ENCODE data around the gene CYB561D1. TPM values are rescaled to one million over a fixed set of nuclear protein-coding genes. Genes with fewer than 3 reads are reported as not detected.
A peak's percentile ranks its signal among the peaks of the same experiment; 100 is the strongest.
"Not testable (repeated sequence)": the region's sequence is repeated elsewhere in the genome, so short reads cannot be mapped to it uniquely, and the experiment has no call there.

The CYB561D1 gene
- total RNA-seq, 2 experiments from 2014 or later: 19.5 to 21.4 TPM

- no peak for DNase-seq
- no peak overlapping the region for H3K27ac Mint-ChIP-seq
- H3K36me3 Mint-ChIP-seq (ENCODE audit: low read depth): no peaks in the 10 kb centered on the region
- H3K9me3 Mint-ChIP-seq: no peaks in the 10 kb centered on the region
- peaks cover 57% of the 10 kb centered on the region for H3K27me3 Mint-ChIP-seq
- H3K4me1 Mint-ChIP-seq: no peaks in the 10 kb centered on the region
- ChIA-PET CTCF (interaction anchor here (1.1 kb wide), 1 partner anchor 18 kb away, joined by 3 read pairs; no protein-coding TSS in a partner anchor), POLR2A (no interaction called here)
- H3K4me3 Mint-ChIP-seq: no peak overlapping the region
Measured at GRCh38 chr1:109472779-109473178, 21.1 kb upstream of the CYB561D1 start.

GRCh38 chr1:109473284-109474057, 20.4 kb upstream of the CYB561D1 start:
- H3K36me3 Mint-ChIP-seq (ENCODE audit: low read depth); POLR2A ChIA-PET: not testable (repeated sequence)
- peaks cover 50% of the 10 kb centered on the region for H3K27me3 Mint-ChIP-seq

GRCh38 chr1:109474697-109475096, 19.2 kb upstream of the CYB561D1 start:
- peaks cover 51% of the 10 kb centered on the region for H3K27me3 Mint-ChIP-seq
- POLR2A ChIA-PET: interaction anchor here (1.1 kb wide), 1 partner anchor 9 kb away, joined by 4 read pairs; the partner anchor contains the start of gene ATXN7L2
- DNase-seq: no peak
- no peak overlapping the region for H3K4me3 Mint-ChIP-seq
- H3K36me3 Mint-ChIP-seq (ENCODE audit: low read depth): no peaks in the 10 kb centered on the region
- no peaks in the 10 kb centered on the region for H3K9me3 Mint-ChIP-seq
- no peak overlapping the region for H3K27ac Mint-ChIP-seq
- CTCF ChIA-PET: no interaction called here
- peaks cover 8% of the 10 kb centered on the region for H3K4me1 Mint-ChIP-seq

More at GRCh38 chr1:109473284-109474057, 20.4 kb upstream of the CYB561D1 start:
- CTCF ChIA-PET: interaction anchor here (0.7 to 1.1 kb wide), 3 partner anchors 17 to 245 kb away, joined by 3 to 6 read pairs (median 3); no protein-coding TSS in a partner anchor
- not testable (repeated sequence) for H3K9me3 Mint-ChIP-seq, H3K27ac Mint-ChIP-seq, DNase-seq, H3K4me1 Mint-ChIP-seq, H3K4me3 Mint-ChIP-seq

- Mint-ChIP-seq H3K4me3 (no peak overlapping the region), H3K9me3 (no peaks in the 10 kb centered on the region), H3K27me3 (peaks cover 46% of the 10 kb centered on the region), H3K36me3 (ENCODE audit: low read depth) (no peaks in the 10 kb centered on the region), H3K27ac (no peak overlapping the region), H3K4me1 (peaks cover 8% of the 10 kb centered on the region)
- ChIA-PET POLR2A (interaction anchor here (1.1 to 1.4 kb wide), 2 partner anchors 8 to 58 kb away, joined by 3 to 4 read pairs; partner anchors contain the start of gene ATXN7L2), CTCF (no interaction called here)
- no peak for DNase-seq
Measured at GRCh38 chr1:109475261-109475660, 18.6 kb upstream of the CYB561D1 start.

- H3K4me3 Mint-ChIP-seq: no peak overlapping the region
- ChIA-PET CTCF (no interaction called here), POLR2A (interaction anchor here (1.4 kb wide), 1 partner anchor 56 kb away, joined by 3 read pairs; no protein-coding TSS in a partner anchor)
- H3K27ac Mint-ChIP-seq: no peak overlapping the region
- peaks cover 41% of the 10 kb centered on the region for H3K27me3 Mint-ChIP-seq
- no peaks in the 10 kb centered on the region for H3K9me3 Mint-ChIP-seq
- no peaks in the 10 kb centered on the region for H3K36me3 Mint-ChIP-seq (ENCODE audit: low read depth)
- H3K4me1 Mint-ChIP-seq: peaks cover 8% of the 10 kb centered on the region
- DNase-seq: peak; percentile 11
Measured at GRCh38 chr1:109476825-109477224, 17.1 kb upstream of the CYB561D1 start.

GRCh38 chr1:109477821-109478220, 16.1 kb upstream of the CYB561D1 start:
- Mint-ChIP-seq H3K4me3 (no peak overlapping the region), H3K27me3 (peaks cover 40% of the 10 kb centered on the region), H3K36me3 (ENCODE audit: low read depth) (no peaks in the 10 kb centered on the region), H3K4me1 (peaks cover 14% of the 10 kb centered on the region), H3K27ac (no peak overlapping the region), H3K9me3 (no peaks in the 10 kb centered on the region)
- DNase-seq: peak; percentile 19
- POLR2A ChIA-PET: no interaction called here
- CTCF ChIA-PET: no interaction called here

- POLR2A ChIA-PET: interaction anchor here (0.6 to 1.7 kb wide), 4 partner anchors 12 to 141 kb away, joined by 3 to 6 read pairs (median 3); partner anchors contain the start of genes AMPD2, GNAI3 and GNAT2
- H3K4me1 Mint-ChIP-seq: peaks cover 22% of the 10 kb centered on the region
- peak; percentile 60 for DNase-seq
- CTCF ChIA-PET: interaction anchor here (0.6 kb wide), 1 partner anchor 54 kb away, joined by 6 read pairs; no protein-coding TSS in a partner anchor
- no peak overlapping the region for H3K4me3 Mint-ChIP-seq
- no peak overlapping the region for H3K27ac Mint-ChIP-seq
- H3K36me3 Mint-ChIP-seq (ENCODE audit: low read depth): no peaks in the 10 kb centered on the region
- no peaks in the 10 kb centered on the region for H3K9me3 Mint-ChIP-seq
- H3K27me3 Mint-ChIP-seq: peaks cover 37% of the 10 kb centered on the region
Measured at GRCh38 chr1:109478806-109479205, 15.1 kb upstream of the CYB561D1 start.

GRCh38 chr1:109479311-109479710, 14.6 kb upstream of the CYB561D1 start:
- peaks cover 25% of the 10 kb centered on the region for H3K4me1 Mint-ChIP-seq
- H3K27me3 Mint-ChIP-seq: peaks cover 35% of the 10 kb centered on the region
- H3K4me3 Mint-ChIP-seq: no peak overlapping the region
- POLR2A ChIA-PET: interaction anchor here (0.6 to 1.7 kb wide), 4 partner anchors 12 to 140 kb away, joined by 3 to 6 read pairs (median 3); partner anchors contain the start of genes AMPD2, GNAI3 and GNAT2
- no peak overlapping the region for H3K27ac Mint-ChIP-seq
- no peaks in the 10 kb centered on the region for H3K36me3 Mint-ChIP-seq (ENCODE audit: low read depth)
- CTCF ChIA-PET: interaction anchor here (1.9 kb wide), 1 partner anchor 11 kb away, joined by 6 read pairs; no protein-coding TSS in a partner anchor
- H3K9me3 Mint-ChIP-seq: no peaks in the 10 kb centered on the region
- DNase-seq: peak; percentile 8

- no peak overlapping the region for H3K4me3 Mint-ChIP-seq
- ChIA-PET POLR2A (interaction anchor here (1.1 to 1.7 kb wide), 2 partner anchors 54 to 69 kb away, joined by 3 to 6 read pairs; partner anchors contain the start of gene GNAI3), CTCF (interaction anchor here (1.9 kb wide), 1 partner anchor 10 kb away, joined by 6 read pairs; no protein-coding TSS in a partner anchor)
- no peak overlapping the region for H3K27ac Mint-ChIP-seq
- H3K36me3 Mint-ChIP-seq (ENCODE audit: low read depth): no peaks in the 10 kb centered on the region
- no peaks in the 10 kb centered on the region for H3K9me3 Mint-ChIP-seq
- DNase-seq: no peak
- H3K27me3 Mint-ChIP-seq: peaks cover 30% of the 10 kb centered on the region
- H3K4me1 Mint-ChIP-seq: peaks cover 31% of the 10 kb centered on the region
Measured at GRCh38 chr1:109479901-109480300, 14.0 kb upstream of the CYB561D1 start.

GRCh38 chr1:109481646-109482045, 12.2 kb upstream of the CYB561D1 start:
- CTCF ChIA-PET: interaction anchor here (1.7 kb wide), 1 partner anchor 51 kb away, joined by 8 read pairs; no protein-coding TSS in a partner anchor
- Mint-ChIP-seq H3K27me3 (peaks cover 21% of the 10 kb centered on the region), H3K27ac (no peak overlapping the region), H3K4me3 (no peak overlapping the region), H3K4me1 (peaks cover 41% of the 10 kb centered on the region), H3K36me3 (ENCODE audit: low read depth) (no peaks in the 10 kb centered on the region), H3K9me3 (no peaks in the 10 kb centered on the region)
- DNase-seq: no peak
- POLR2A ChIA-PET: interaction anchor here (3.6 to 6.4 kb wide), 3 partner anchors 13 to 67 kb away, joined by 18 to 78 read pairs (median 64); partner anchors contain the start of genes CYB561D1, GNAI3 and PSMA5

GRCh38 chr1:109482242-109482641, 11.7 kb upstream of the CYB561D1 start:
- CTCF ChIA-PET: interaction anchor here (0.8 to 25.9 kb wide), 4 partner anchors 12 to 547 kb away, joined by 3 to 779 read pairs (median 28); partner anchors contain the start of genes CYB561D1 and GPR61
- Mint-ChIP-seq H3K9me3 (no peaks in the 10 kb centered on the region), H3K4me3 (no peak overlapping the region), H3K36me3 (ENCODE audit: low read depth) (no peaks in the 10 kb centered on the region), H3K27ac (no peak overlapping the region), H3K4me1 (peaks cover 42% of the 10 kb centered on the region), H3K27me3 (peaks cover 21% of the 10 kb centered on the region)
- no peak for DNase-seq
- POLR2A ChIA-PET: interaction anchor here (1.3 to 6.4 kb wide), 4 partner anchors 13 to 188 kb away, joined by 3 to 78 read pairs (median 41); partner anchors contain the start of genes CYB561D1, GNAI3 and PSMA5

GRCh38 chr1:109482791-109483671, 10.9 kb upstream of the CYB561D1 start:
- H3K27ac Mint-ChIP-seq: peak overlapping the region; percentile 63
- peak overlapping the region; percentile 93 for H3K4me3 Mint-ChIP-seq
- peak; percentile 45 for DNase-seq
- CTCF ChIA-PET: interaction anchor here (0.7 to 25.9 kb wide), 7 partner anchors 11 to 547 kb away, joined by 3 to 779 read pairs (median 4); partner anchors contain the start of genes CYB561D1, GNAI3, GPR61 and PSMA5
- no peaks in the 10 kb centered on the region for H3K9me3 Mint-ChIP-seq
- H3K36me3 Mint-ChIP-seq (ENCODE audit: low read depth): no peaks in the 10 kb centered on the region
- POLR2A ChIA-PET: interaction anchor here (0.9 to 6.4 kb wide), 16 partner anchors 8 to 552 kb away, joined by 3 to 78 read pairs (median 6); partner anchors contain the start of genes AMIGO1, AMPD2, CELSR2 and CYB561D1
- H3K27me3 Mint-ChIP-seq: peaks cover 21% of the 10 kb centered on the region
- peaks cover 42% of the 10 kb centered on the region for H3K4me1 Mint-ChIP-seq
